NCI-H774 (cell line): Measurements from ENCODE around the gene ANKRD12.
"Not testable (repeated sequence)": the region's sequence is repeated elsewhere in the genome, so short reads cannot be mapped to it uniquely, and the experiment has no call there.

Source experiments
- DNase-seq: peaks from one replicate; lab custom pipeline; 2025; lab: John Stamatoyannopoulos, UW

ANKRD12 gene

DNA sequence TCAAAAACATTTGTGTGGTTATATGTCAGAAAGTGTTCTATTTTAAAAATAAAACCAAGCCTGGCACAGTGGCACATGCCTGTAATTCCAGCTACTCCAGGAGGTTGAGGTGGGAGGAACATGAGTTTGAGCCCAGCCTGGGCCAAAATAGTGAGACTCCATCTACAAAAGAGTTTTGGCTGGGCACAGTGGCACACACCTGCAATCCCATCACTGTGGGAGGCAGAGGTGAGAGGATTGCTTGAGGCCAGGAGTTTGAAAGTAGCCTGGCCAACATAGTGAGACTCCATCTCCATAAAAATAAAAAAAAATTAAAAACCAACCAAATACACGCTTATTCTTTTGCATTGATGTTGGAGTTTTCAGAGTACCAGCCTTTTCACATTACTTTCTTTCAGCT, 9.6 kb downstream of the ANKRD12 start:
- DNase-seq = no peak

DNA sequence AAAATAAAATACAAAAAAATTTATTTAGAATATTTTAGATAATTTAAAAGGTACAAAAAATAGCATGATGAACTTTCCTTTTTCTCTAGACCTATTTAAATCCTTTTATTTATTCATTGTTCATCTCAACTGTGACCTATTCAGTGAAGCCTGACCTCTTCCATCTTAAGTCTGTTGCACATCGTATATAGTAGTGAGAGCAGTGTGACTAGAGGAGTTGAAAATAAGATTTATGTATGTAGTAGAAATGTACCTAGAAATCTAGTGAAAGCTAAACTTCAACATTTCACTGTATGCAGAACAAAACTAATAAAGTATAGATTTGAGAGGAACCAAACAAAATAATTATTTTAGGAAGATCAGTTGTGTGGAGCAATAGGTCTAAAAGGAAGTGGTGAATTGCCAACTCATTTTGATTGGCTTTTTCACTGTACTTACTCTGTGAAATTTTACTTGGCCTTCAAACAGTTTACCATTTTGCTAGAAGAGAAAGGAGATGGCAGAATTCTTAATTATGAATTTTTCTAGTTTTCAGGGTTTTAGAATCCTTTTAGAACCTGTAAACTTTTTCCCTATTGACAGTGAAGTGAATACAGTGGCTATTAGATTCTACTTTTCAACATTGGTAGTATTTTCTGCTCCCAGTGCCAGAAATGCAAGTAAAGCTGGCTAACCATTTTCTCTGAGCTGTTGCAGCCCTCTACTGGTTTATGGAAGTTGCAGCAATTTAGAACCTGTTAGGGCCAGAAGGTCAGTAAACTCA, 11.0 kb downstream of the ANKRD12 start:
- DNase-seq = no peak

DNA sequence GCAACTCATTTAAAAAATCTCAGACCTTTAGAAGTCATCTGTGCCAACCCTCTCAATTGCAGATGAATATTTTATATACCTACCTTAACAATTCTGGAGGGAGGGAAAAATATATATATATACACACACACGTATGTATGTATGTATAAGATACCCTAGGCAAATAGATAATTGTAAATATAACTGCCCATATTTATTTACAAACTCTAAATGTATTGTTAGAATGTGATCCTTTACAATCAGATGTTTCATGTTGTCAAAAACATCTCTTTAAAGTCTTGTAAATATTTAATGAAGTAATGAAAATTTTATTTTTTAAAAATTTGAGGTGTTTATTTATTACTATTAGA, 11.6 kb downstream of the ANKRD12 start:
- DNase-seq = no peak

GRCh38 chr18:9150121-9150520, 13.5 kb downstream of the ANKRD12 start:
- no peak for DNase-seq

DNA sequence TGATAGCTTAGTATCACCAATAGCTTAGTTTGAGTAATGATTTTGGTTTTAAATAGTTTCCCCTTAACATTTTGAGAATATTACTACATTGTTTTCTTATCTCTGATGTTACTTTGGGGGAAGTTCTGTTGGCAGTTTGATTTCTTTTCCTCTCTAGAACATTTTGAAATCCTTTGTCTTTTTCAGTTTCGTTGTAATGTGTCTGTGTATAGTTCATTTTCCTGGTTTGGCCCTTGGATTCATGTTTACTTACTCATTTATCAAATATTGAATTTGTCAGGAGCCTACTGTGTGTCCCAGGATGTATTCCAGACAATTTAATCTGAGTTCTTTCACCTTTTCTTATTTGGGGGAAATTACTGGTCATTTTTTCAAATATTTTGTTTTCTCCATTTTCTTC, 16.7 kb downstream of the ANKRD12 start:
- no peak for DNase-seq

- no peak for DNase-seq
Measured at GRCh38 chr18:9156604-9157249, 20.1 kb downstream of the ANKRD12 start.

DNA sequence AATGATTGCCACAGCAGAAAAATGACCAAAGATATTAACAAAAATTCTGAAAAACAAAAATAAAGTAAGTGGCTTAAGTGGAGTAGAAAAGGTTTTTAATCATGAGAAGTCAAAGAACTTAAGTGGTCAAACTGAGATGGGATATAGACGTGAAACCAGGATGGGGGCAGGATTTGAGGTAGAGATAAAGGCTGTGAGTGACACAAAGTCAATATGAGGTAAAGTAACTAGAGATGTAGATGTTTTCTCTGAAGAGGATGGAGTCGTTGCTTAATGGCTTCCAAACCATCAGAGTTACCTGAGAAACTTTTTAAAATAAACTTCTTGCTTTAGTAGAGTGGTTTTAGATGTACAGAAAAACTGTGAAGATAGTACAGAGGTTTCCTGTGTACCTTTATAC, 21.2 kb downstream of the ANKRD12 start:
- DNase-seq = no peak

- no peak for DNase-seq
Measured at GRCh38 chr18:9160014-9160413, 23.4 kb downstream of the ANKRD12 start.

GRCh38 chr18:9162663-9163062, 26.1 kb downstream of the ANKRD12 start:
- DNase-seq = not testable (repeated sequence)

- DNase-seq = not testable (repeated sequence)
Measured at GRCh38 chr18:9164149-9164548, 27.6 kb downstream of the ANKRD12 start.

GRCh38 chr18:9165883-9166282, 29.3 kb downstream of the ANKRD12 start:
- DNase-seq = not testable (repeated sequence)

DNA sequence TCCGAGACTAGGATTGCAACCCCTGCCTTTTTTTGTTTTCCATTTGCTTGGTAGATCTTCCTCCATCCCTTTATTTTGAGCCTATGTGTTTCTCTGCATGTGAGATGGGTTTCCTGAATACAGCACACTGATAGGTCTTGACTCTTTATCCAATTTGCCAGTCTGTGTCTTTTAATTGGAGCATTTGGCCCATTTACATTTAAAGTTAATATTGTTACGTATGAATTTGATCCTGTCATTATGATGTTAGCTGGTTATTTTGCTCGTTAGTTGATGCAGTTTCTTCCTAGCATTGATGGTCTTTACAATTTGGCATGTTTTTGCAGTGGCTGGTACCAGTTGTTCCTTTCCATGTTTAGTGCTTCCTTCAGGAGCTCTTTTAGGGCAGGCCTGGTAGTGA, 32.9 kb downstream of the ANKRD12 start:
- DNase-seq = not testable (repeated sequence)

DNA sequence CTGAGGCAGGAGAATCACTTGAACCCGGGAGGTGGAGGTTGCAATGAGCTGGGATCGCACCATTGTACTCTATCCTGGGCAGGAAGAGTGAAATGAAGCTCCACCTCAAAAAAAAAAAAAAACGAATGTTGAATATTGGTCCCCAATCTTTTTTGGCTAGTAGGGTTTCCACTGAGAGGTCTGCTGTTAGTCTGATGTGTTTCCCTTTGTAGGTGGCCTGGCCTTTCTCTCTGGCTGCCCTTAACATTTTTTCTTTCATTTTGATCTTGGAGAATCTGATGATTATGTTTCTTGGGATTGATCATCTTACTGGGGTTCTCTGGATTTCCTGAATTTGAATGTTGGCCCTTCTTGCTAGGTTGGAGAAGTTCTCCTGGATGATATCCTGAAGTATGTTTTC, 35.3 kb downstream of the ANKRD12 start:
- DNase-seq = not testable (repeated sequence)

DNA sequence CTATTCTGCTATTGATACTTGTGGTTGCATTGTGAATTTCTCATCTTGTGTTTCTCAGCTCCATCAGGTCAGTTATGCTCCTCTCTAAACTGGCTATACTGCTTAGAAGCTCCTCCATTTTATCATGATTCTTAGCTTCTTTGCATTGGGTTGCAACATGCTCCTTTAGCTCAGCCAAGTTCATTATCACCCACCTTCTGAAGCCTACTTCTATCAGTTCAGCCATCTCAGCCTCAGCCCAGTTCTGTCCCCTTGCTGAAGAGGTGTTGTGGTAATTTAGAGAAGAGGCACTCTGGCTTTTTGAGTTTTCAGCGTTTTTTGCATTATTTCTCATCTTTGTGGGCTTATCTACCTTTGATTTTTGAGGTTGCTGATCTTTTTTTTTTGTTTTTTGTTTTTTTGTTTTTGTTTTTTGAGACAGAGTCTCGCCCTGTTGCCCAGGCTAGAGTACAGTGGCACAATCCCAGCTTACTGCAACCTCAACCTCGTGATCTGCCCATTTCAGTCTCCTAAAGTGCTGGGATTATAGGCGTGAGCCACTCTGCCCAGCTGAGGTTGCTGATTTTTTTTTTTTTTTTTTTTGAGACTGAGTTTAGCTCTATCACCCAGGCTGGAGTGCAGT, 36.0 kb downstream of the ANKRD12 start:
- DNase-seq = no peak

- DNase-seq = no peak
Measured at GRCh38 chr18:9173770-9174233, 37.2 kb downstream of the ANKRD12 start.

GRCh38 chr18:9174302-9174701, 37.7 kb downstream of the ANKRD12 start:
- DNase-seq = no peak

GRCh38 chr18:9175115-9175514, 38.5 kb downstream of the ANKRD12 start:
- DNase-seq = no peak

DNA sequence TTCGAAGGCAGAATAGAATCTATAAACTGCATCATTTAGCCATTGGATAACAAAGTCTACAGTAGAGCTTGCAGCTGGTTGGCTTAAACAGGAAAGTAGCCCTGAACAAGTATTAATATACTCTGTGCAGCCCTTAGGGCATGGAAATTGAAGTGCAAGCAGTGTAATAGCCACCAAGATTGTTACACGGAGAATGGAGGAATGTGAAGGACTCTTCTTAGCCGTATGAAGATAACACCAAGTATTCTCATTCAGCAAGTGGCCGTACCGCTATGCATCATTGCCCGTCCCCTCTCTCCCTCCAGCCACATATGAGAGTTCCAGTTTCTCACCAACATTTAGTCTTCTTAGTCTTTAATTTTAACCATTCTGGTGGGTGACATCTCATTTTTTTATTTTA, 40.5 kb downstream of the ANKRD12 start:
- no peak for DNase-seq

GRCh38 chr18:9177466-9177865, 40.9 kb downstream of the ANKRD12 start:
- DNase-seq = no peak

DNA sequence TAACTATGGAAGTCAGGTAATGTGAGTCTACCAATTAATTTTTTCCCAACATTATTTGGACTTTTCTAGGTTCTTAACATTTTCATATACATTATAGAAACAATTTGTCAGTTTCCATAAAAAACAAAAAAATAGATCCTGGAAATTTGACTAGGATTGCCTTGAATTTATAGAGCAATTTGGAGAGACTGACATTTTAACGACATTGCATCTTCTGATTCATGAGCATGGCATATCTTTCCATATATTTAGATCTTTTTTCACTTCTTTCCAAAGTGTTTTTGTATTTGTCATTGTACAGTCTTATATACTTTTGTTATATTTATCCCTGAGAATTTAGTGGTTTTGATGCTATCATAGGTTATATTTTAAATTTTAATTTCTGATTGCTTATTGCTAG, 42.0 kb downstream of the ANKRD12 start:
- no peak for DNase-seq

- no peak for DNase-seq
Measured at GRCh38 chr18:9181275-9181674, 44.7 kb downstream of the ANKRD12 start.

GRCh38 chr18:9182852-9183399, 46.3 kb downstream of the ANKRD12 start:
- DNase-seq = no peak
